Jurkat, Clone E6-1 (cell line): ENCODE results near the gene LYPD6.

Experiments
- DNase-seq: peaks from one replicate; pipeline ENCODE4 v3.0.0-alpha.2; 2011; ENCODE audit warnings: low read depth, low spot score
- H3K4me3 ChIP-seq: 2 replicates; pipeline ENCODE4 v1.5.1; 2011; ENCODE audit warnings: mild to moderate bottlenecking, low read length, control low read depth, moderate library complexity

The LYPD6 gene

DNA sequence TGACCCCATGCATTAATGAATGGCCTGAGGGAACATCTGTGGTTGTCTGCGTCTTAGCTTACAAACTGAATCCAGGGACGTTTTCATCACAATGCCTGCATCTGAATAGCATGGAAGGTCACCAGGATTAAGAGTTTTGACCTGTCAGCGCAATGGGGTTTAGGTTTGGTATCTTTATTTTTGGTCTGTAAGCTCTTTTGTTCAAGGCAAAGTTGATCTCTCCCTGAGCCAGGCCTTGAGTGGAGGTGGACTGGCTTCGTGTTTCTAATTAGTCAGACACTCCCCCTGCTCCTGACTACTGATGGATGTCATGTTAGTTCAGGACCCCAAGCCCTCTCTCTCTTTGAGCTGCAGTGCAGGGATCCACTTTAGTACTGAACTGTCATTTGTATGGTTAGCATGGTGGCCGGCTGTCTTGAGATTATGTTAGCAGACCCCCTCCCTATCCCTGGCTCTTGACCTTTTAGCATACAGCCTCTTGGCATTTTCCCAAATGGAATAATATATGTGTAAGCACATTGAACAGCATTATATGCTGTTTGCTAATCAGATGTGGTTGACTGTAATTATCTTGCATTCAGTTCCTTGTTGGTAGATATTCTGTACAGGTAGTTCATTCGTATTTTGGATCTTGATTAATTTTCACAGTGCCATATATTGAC lies 59.2 kb downstream of the LYPD6 start:
- DNase-seq, result no peak
- no peak overlapping the region for H3K4me3 ChIP-seq

DNA sequence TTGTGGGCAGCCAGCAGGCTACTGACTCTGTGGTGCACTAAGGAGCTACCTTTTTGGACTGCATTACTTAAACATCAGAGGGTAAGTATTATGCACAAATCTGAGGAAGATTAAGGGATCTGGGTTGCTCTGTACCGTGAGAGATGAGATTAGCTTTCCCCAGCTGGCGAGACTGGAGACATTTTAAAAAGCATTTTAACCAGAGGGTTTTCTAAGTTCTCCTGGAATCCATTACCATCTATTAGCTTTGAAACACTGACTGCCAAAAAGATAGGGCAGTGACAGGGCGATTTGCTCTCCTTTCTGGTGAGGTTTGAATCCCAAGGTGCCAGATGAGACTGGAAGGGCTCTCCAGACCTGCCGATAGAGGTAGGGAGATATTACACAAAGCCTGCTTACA lies 63.2 kb downstream of the LYPD6 start:
- no peak for DNase-seq
- no peak overlapping the region for H3K4me3 ChIP-seq

GRCh38 chr2:149394864-149395263 lies 64.5 kb downstream of the LYPD6 start:
- H3K4me3 ChIP-seq, result no peak overlapping the region
- DNase-seq, result no peak

DNA sequence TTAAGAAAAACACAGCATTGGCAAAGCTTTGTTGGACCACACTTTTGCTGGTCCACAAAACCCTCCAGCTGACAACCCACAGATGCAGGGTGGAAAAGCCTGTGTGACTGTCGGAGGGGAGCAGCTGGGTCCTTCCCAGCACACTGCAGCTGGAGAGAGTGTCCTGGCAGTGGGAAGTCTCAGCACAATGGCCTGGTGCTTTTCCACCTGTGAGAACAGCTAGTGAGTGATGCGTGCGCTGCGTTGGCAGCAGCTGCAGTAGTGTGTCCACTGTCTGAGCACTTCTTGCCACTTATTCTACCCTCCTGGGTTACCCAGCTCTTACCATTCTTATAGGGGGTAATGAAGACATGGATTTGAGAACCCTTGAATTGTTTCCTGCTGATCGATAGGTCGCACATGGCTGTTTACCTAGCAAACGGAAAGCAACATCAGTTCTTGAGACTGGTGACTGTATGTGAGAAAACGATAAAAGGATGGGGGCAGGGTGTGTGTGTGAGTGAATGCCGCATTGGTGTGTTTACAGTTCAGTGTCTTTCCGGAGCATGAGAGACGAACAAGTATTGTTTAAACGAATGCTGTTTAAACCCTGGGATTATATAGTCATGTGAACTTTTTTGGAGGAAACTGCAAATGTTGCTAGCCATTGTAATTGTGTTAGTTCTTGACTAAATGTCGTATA lies 69.7 kb downstream of the LYPD6 start:
- no peak for DNase-seq

GRCh38 chr2:149400997-149401396 lies 70.6 kb downstream of the LYPD6 start:
- DNase-seq, result no peak

More for the DNA sequence above, 69.7 kb downstream of the LYPD6 start:
- no peak overlapping the region for H3K4me3 ChIP-seq

DNA sequence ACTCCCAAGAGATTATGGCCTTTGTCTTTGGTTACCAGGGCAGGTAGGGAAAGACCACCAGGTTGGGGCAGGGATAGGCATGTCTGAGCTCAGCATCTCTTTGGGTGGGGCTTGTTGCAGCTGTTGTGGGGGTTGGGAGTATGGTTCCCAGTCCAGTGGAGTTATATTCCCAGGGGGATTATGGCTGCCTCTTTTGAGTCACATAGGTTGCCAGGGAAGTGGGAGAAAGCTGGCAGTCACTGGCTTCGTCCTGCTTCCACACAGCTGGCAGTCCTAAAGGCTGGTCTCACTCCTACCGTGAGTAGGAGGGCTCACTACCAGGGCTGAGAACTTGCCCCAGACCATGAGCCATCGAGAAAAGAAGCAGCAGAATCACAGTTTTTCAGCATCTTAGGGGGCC lies 79.1 kb downstream of the LYPD6 start:
- no peak overlapping the region for H3K4me3 ChIP-seq
- DNase-seq, result no peak

More at GRCh38 chr2:149400997-149401396, 70.6 kb downstream of the LYPD6 start:
- H3K4me3 ChIP-seq, result no peak overlapping the region

DNA sequence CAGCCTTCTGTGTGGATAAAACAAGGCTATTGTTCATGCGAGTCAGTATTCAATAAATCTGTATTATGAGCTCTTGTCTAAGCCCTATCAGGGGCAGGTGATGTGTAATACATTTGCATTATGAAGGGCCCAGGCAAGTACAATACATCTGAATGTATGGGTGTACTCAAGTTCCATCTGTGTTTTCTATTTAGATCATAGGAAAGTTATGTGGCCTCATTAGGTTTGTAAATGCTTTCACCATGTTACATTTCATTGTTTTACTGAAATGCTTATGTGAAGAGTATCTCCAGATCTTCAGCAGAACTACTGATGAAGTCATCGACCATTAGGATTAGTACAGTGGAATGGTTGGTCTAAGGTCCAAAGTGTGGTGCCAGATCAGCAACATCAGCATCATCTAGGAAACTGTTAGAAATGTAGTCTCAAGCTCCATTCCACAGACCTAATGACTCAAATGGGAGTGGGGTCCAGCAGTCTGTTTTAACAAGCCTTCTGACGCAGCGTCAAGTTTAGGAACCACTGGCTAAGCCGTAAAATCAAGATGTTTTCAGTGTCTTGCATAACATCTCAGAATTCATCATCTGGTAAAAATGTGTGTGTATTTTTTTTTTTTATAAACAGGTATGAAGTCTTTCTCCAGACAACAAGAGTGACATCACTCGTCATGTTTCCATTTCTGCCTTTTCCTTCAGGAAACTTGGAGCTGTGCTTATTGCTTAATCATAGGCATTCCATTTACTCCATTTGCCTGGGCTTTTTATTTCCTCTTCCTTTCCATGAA lies 80.5 kb downstream of the LYPD6 start:
- H3K4me3 ChIP-seq, result no peak overlapping the region
- no peak for DNase-seq

- no peak for DNase-seq
- H3K4me3 ChIP-seq, result no peak overlapping the region
Measured at GRCh38 chr2:149413487-149413886, 83.1 kb downstream of the LYPD6 start.

DNA sequence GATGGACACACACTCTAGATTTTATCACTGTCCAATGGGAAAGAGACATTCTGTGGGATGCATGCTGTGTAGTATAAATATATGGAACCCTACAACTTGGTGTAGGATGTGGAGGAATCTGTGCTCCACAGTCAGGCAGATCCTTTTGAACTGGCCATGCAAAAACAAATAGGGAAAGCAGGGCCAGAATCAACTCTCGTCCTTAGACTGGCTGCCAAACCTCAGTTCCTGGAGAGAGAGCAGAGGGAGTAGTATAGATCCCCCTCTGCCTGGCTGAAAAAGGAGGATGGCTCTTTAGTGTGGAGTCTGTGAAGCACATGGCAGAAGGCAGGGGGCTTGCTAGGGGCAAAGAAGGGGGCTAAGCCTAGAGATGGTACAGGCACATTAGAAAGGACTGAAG lies 84.7 kb downstream of the LYPD6 start:
- no peak for DNase-seq
- no peak overlapping the region for H3K4me3 ChIP-seq

GRCh38 chr2:149418065-149418464 lies 87.7 kb downstream of the LYPD6 start:
- H3K4me3 ChIP-seq, result no peak overlapping the region
- no peak for DNase-seq

- DNase-seq, result no peak
- H3K4me3 ChIP-seq, result no peak overlapping the region
Measured at GRCh38 chr2:149420053-149420963, 89.9 kb downstream of the LYPD6 start.

DNA sequence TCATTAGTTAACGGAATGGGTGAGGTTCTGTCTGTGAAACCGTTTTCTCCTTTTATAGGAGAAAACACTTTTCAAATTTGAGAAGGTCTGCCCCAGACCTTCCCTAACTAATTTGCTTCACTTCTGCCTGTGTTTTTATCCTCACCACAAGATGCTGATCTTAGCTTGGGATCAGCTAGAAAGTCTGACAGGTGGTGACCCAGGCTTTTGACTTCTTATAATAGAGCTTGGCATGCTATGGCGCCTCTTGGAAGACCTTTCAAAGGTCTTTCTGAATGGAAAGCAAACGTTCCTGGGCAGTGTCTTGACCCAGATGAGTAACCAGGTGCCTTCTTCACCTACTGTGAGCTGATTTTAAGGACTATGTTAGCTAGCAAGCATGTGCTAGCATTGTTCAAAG lies 91.4 kb downstream of the LYPD6 start:
- DNase-seq, result no peak
- H3K4me3 ChIP-seq, result no peak overlapping the region

DNA sequence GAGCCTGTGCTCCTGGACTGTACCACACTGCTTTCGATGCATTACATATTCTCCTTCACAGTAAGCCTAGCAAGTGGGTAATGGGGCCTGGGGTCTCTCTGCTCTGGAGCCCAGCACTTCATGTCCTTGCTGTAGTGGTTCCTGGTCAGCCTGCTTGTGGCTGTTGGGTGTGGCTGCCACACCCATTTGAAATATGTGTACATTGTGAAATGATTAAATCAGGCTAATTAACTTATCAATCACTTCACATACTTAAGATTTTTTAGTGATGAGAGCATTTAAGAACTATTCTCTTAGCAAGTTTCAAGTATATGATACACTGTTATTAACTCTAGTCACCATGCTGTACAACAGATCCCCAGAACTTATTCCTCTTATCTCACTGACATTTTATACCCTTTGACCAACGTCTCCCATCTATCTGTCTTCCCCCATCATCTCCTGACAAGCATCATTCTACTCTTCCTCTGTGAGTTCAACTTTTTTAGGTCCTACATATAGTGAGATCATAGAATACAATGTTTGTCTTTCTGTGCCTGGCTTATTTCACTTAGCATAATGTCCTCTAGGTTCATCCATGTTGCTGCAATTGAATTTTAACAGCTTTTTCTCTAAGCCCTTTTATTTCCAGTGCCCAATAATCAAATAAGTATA lies 92.1 kb downstream of the LYPD6 start:
- no peak overlapping the region for H3K4me3 ChIP-seq
- DNase-seq, result no peak

- H3K4me3 ChIP-seq, result no peak overlapping the region
- no peak for DNase-seq
Measured at GRCh38 chr2:149422991-149423338, 92.6 kb downstream of the LYPD6 start.

GRCh38 chr2:149423630-149424029 lies 93.2 kb downstream of the LYPD6 start:
- H3K4me3 ChIP-seq, result no peak overlapping the region
- DNase-seq, result no peak

- DNase-seq, result no peak
- H3K4me3 ChIP-seq, result no peak overlapping the region
Measured at GRCh38 chr2:149427387-149427786, 97.0 kb downstream of the LYPD6 start.

GRCh38 chr2:149428783-149429182 lies 98.4 kb downstream of the LYPD6 start:
- no peak overlapping the region for H3K4me3 ChIP-seq
- no peak for DNase-seq

DNA sequence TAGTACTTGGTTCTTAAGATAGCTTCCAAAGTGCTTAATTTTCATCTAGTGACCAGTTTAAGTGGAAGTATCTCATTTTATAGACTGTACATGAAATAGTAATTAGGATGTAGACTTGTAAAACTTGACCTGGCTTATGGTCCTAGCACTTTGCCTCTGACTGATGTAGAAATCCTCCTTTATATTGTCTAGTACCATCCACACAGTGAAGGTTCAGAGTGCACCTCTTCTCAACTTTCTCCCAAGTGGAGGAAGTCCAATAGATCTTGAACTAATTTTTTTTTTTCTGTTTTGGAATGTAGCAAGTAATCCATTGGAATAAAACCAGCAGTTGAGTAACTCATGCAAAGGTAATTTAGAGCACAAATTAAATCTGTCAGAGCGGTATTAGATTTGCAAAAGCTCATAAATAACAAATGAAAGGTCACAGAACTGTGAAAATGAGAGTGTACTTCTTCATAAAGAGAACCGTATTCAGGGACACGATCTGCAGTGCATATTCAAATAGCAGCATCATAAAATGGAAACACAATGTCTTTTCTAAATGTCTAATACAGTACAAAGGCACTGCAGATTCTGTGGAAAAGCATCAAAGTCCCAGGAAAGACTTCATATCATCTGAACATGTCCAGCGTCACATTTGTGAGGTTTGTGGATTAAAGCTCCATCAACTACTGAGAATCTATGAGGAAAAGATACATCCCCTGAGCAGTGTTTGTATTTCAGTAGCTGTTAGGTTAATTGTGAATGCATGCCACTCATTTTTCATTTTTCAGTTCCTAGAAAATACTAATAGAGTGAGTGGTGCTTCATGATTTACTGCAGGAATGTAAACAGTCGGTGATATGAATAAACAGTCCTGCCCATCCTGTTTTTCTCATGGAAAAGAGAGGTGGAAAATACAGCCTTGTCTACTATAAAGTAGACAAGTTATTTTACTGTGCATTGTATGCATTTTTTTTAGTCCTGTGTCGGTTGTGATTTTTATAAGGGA lies 100.7 kb downstream of the LYPD6 start:
- no peak for DNase-seq
- no peak overlapping the region for H3K4me3 ChIP-seq
